OCI-LY3 (cell line): ENCODE measurements around the gene AGO3.

Experiments
- H2AFZ ChIP-seq: fragments of 200-600, 300-600 bp; shearing (Covaris generic); 2 replicates; pipeline ENCODE4 v1.6.0; 2014; ENCODE audit warnings: antibody characterized with exemption, low read depth, low read length
- H3K27ac ChIP-seq: fragments of 200-600, 300-600 bp; sonication (generic); 2 replicates; pipeline ENCODE4 v1.5.1; 2014; ENCODE audit warnings: mild to moderate bottlenecking, low read length, moderate library complexity, mixed read lengths
- H3K27me3 ChIP-seq: fragments of 200-600, 300-600 bp; sonication (generic); 2 replicates; pipeline ENCODE4 v1.6.1; 2014; ENCODE audit warnings: low read depth, low read length, mixed read lengths
- H3K36me3 ChIP-seq: fragments of 200-600, 300-600 bp; sonication (generic); replicated peaks from 2 replicates; pipeline ENCODE3; 2014; ENCODE audit warnings: low read depth, low read length, mixed read lengths
- H3K4me1 ChIP-seq: fragments of 300-600, 200-600 bp; sonication (generic); 2 replicates; pipeline ENCODE4 v1.6.1; 2014; ENCODE audit warnings: low read length, mixed read lengths
- H3K4me2 ChIP-seq: fragments of 200-600, 300-600 bp; sonication (generic); 2 replicates; pipeline ENCODE4 v1.6.1; 2014; ENCODE audit warnings: low read length, mixed read lengths
- H3K4me3 ChIP-seq: fragments of 300-600, 200-600 bp; sonication (generic); 2 replicates; pipeline ENCODE4 v1.5.1; 2014; ENCODE audit warnings: antibody characterized with exemption, mild to moderate bottlenecking, low read length, moderate library complexity
- H3K79me2 ChIP-seq: fragments of 300-600, 200-600 bp; shearing (Covaris generic); 2 replicates; pipeline ENCODE4 v1.6.1; 2014; ENCODE audit warnings: mild to moderate bottlenecking, low read length, mixed read lengths
- H3K9ac ChIP-seq: fragments of 300-600, 200-600 bp; shearing (Covaris generic); 2 replicates; pipeline ENCODE4 v1.6.0; 2014; ENCODE audit warnings: mild to moderate bottlenecking, low read length, moderate library complexity
- H3K9me3 ChIP-seq: fragments of 200-600, 300-600 bp; shearing (Covaris generic); 2 replicates; pipeline ENCODE4 v1.6.1; 2014; ENCODE audit warnings: low read length, mixed read lengths; ENCODE audit not compliant: insufficient read depth
- H4K20me1 ChIP-seq: fragments of 200-600, 300-600 bp; sonication (generic); 2 replicates; pipeline ENCODE4 v1.6.1; 2016; ENCODE audit warnings: low read length, mixed read lengths; ENCODE audit not compliant: insufficient read depth
- CTCF ChIP-seq: fragments of 200-600, 300-600 bp; sonication (generic); IDR thresholded peaks from 2 replicates; pipeline ENCODE4 v1.5.1; 2014; ENCODE audit warnings: antibody characterized with exemption, low read length, low read depth
- EZH2phosphoT487 ChIP-seq: fragments of 200-600 bp; shearing (Covaris generic); IDR thresholded peaks from 2 replicates; pipeline ENCODE4 v1.6.1; 2018; ENCODE audit warnings: antibody characterized with exemption, mixed run types, low read depth

AGO3 gene

GRCh38 chr1:36092798-36093185, 161.9 kb downstream of the AGO3 start:
- H3K79me2 ChIP-seq: peaks cover 16% of the 10 kb centered on the region
- H4K20me1 ChIP-seq: no peaks in the 10 kb centered on the region
- H3K4me3 ChIP-seq: no peak overlapping the region
- no peak overlapping the region for H2AFZ ChIP-seq
- no peak overlapping the region for H3K9ac ChIP-seq
- peaks cover 11% of the 10 kb centered on the region for H3K36me3 ChIP-seq
- H3K9me3 ChIP-seq: no peaks in the 10 kb centered on the region
- no peak overlapping the region for H3K27ac ChIP-seq
- no peak overlapping the region for H3K4me2 ChIP-seq
- TF ChIP-seq EZH2phosphoT487 (no peak), CTCF (no peak)
- H3K4me1 ChIP-seq: no peaks in the 10 kb centered on the region
- no peaks in the 10 kb centered on the region for H3K27me3 ChIP-seq

GRCh38 chr1:36093226-36093625, 162.3 kb downstream of the AGO3 start:
- Histone ChIP-seq H3K27ac (no peak overlapping the region), H3K4me2 (no peak overlapping the region), H3K9ac (no peak overlapping the region), H3K27me3 (no peaks in the 10 kb centered on the region), H3K4me3 (no peak overlapping the region), H3K9me3 (no peaks in the 10 kb centered on the region), H4K20me1 (no peaks in the 10 kb centered on the region), H3K36me3 (peaks cover 11% of the 10 kb centered on the region), H2AFZ (no peak overlapping the region), H3K4me1 (no peaks in the 10 kb centered on the region), H3K79me2 (peaks cover 16% of the 10 kb centered on the region)
- TF ChIP-seq EZH2phosphoT487 (no peak), CTCF (no peak)

GRCh38 chr1:36093929-36094328, 163.0 kb downstream of the AGO3 start:
- H3K79me2 ChIP-seq: peaks cover 14% of the 10 kb centered on the region
- H3K4me1 ChIP-seq: no peaks in the 10 kb centered on the region
- peaks cover 11% of the 10 kb centered on the region for H3K36me3 ChIP-seq
- no peak overlapping the region for H3K4me3 ChIP-seq
- no peak overlapping the region for H3K9ac ChIP-seq
- TF ChIP-seq CTCF: no peak
- no peak for TF ChIP-seq EZH2phosphoT487
- H2AFZ ChIP-seq: no peak overlapping the region
- H3K9me3 ChIP-seq: no peaks in the 10 kb centered on the region
- no peak overlapping the region for H3K4me2 ChIP-seq
- no peaks in the 10 kb centered on the region for H3K27me3 ChIP-seq
- no peak overlapping the region for H3K27ac ChIP-seq
- no peaks in the 10 kb centered on the region for H4K20me1 ChIP-seq

- Histone ChIP-seq H3K4me2 (no peak overlapping the region), H4K20me1 (no peaks in the 10 kb centered on the region), H3K36me3 (peaks cover 11% of the 10 kb centered on the region), H3K9me3 (no peaks in the 10 kb centered on the region), H3K27me3 (no peaks in the 10 kb centered on the region), H3K79me2 (peaks cover 7% of the 10 kb centered on the region), H3K9ac (no peak overlapping the region), H3K4me1 (peaks cover under 1% of the 10 kb centered on the region; the same call in 1 of the 2 replicates), H3K4me3 (no peak overlapping the region), H2AFZ (no peak overlapping the region), H3K27ac (no peak overlapping the region)
- TF ChIP-seq CTCF (no peak), EZH2phosphoT487 (no peak)
These were observed 163.7 kb downstream of the AGO3 start for GRCh38 chr1:36094621-36095061.
